ENCODE results near the gene ANXA6.

DNA sequence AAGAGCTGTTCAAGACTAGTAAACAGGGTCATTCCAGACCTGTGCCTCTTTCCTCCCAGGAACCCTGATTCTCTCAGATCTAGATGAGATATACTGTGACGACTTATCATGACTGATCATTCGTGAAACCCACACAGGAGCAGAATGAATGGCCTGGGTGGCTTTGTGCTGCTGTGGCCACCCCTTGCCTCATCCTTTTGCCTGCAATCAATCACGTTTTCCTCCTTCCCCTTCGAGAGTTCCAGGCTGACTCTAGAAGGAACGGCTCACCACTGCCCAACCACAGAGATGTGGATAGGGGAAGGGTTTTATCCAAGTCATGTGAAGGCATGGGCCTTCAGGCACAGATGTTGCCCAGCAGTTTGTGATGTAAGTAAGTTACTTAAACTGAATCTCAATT, 5.8 kb downstream of the ANXA6 start:
- TF ChIP-seq, protein P1, sequence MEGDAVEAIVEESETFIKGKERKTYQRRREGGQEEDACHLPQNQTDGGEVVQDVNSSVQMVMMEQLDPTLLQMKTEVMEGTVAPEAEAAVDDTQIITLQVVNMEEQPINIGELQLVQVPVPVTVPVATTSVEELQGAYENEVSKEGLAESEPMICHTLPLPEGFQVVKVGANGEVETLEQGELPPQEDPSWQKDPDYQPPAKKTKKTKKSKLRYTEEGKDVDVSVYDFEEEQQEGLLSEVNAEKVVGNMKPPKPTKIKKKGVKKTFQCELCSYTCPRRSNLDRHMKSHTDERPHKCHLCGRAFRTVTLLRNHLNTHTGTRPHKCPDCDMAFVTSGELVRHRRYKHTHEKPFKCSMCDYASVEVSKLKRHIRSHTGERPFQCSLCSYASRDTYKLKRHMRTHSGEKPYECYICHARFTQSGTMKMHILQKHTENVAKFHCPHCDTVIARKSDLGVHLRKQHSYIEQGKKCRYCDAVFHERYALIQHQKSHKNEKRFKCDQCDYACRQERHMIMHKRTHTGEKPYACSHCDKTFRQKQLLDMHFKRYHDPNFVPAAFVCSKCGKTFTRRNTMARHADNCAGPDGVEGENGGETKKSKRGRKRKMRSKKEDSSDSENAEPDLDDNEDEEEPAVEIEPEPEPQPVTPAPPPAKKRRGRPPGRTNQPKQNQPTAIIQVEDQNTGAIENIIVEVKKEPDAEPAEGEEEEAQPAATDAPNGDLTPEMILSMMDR (conservative IDR thresholded peaks at IDR 0.05; ENCODE audit: low read depth, low read length): no peak
- TF ChIP-seq POLR2A (IDR thresholded peaks at IDR 0.05; ENCODE audit: low read depth, low read length) (no peak), RAD21 (IDR thresholded peaks at IDR 0.05; ENCODE audit: low read length) (no peak), RFX5 (IDR thresholded peaks at IDR 0.05; ENCODE audit: low read depth, low read length) (no peak), CEBPB (IDR thresholded peaks at IDR 0.05; ENCODE audit: low read depth, low read length) (no peak; the same call in 1 of the 2 replicates), ELK1 (IDR thresholded peaks at IDR 0.05; ENCODE audit: borderline replicate concordance, low read depth, low read length) (no peak), MXI1 (IDR thresholded peaks at IDR 0.05; ENCODE audit: borderline replicate concordance, low read depth, low read length) (no peak)

Data from IMR-90 (cell line).